Pancreas (tissue), 10 donors: ENCODE measurements around the gene ARTN. TPM values are rescaled to one million over a fixed set of nuclear protein-coding genes. Genes with fewer than 3 reads are reported as not detected.

Source experiments
- ATAC-seq, 4 donors: fragments of 200-7000 bp; cut with Tn5 transposase; one replicate each; pipeline versions ENCODE4 v1.8.0 to v1.9.1; 2020; ENCODE audit warnings: mild to moderate bottlenecking in 4 of 4, moderate library complexity in 4 of 4
- DNase-seq, 6 donors: peaks; one replicate each; pipeline ENCODE4 v3.0.0-alpha.2; 2020
- FAIRE-seq: peaks from 2 replicates; lab custom pipeline; 2012; peaks lifted over from hg19 to GRCh38; lab: Jason Lieb, UNC
- H3K27ac ChIP-seq, 4 donors: fragments of 200-600 bp; sonication (generic); 1 replicate in 3 of 4; 2 replicates in 1 of 4; pipeline versions ENCODE4 v1.5.0 to v1.8.0; 2020
- H3K27me3 ChIP-seq, 4 donors: fragments of 200-600 bp; one replicate each; pipeline ENCODE4 v1.8.0; 2021
- H3K36me3 ChIP-seq, 3 donors: fragments of 200-600 bp; sonication (generic) in 1 of 3; one replicate each; pipeline versions ENCODE4 v1.5.0 to v1.8.0; 2020 to 2021
- H3K4me1 ChIP-seq, 3 donors: fragments of 200-600 bp; one replicate each; pipeline ENCODE4 v1.8.0; 2021
- H3K4me3 ChIP-seq, 4 donors: fragments of 200-600 bp; sonication (generic) in 2 of 4; one replicate each; pipeline versions ENCODE4 v1.5.0 to v1.8.0; 2020 to 2021
- H3K9me3 ChIP-seq, 4 donors: fragments of 200-600 bp; one replicate each; pipeline ENCODE4 v1.8.0; 2021
- CTCF ChIP-seq, 4 donors: fragments of 200-600 bp; sonication (generic) in 3 of 4; IDR thresholded peaks; one replicate each; pipeline versions ENCODE4 v1.5.0 to v1.8.0; 2021; ENCODE audit warnings: antibody characterized with exemption in 4 of 4
- WGBS, 2 donors: extraction: QIAGEN DNeasy Blood & Tissue Kit; methylation state at CpG; one replicate each; pipeline ENCODE4 v1.1.7; 2013; 5-methylcytosine and 5-hydroxymethylcytosine counted together
- intact Hi-C, 3 donors: fragments of 100-400 bp; cut with DNase I; formaldehyde crosslinking; loops; one replicate each; pipeline versions ENCODE4 v1.11.1 to v1.14.2; 2022
- polyA plus RNA-seq, 2 donors: library from polyadenylated mRNA; stranded (reverse); fragments of 200-250 nt; gene quantifications; one replicate each; pipeline ENCODE4 v1.2.3, GENCODE V29; 2013
- total RNA-seq, 6 donors: library from RNA; stranded (reverse); fragmentation: NEBNext Ultra II Directional in 4 of 6; extraction: Animal tissue kit (Norgen Biotek cat#: 25700) in 4 of 6; gene quantifications; one replicate each; pipeline versions ENCODE4 v1.2.1 to v1.2.4, GENCODE V29; 2021 to 2023
- donor health status: healthy with polysubstance abuse.
- donor health status: DM: no; HTN: no; CAD: no; lungs with moderate emphysema.
- donor health status: DM: no; HTN: no; CAD: no.
- donor health status: control.
- donor health status: control.
- donor health status: Bipolar disorder and iron deficiency.
- donor health status: DM: yes; HTN: yes; CAD: no.
- donor health status: DM: no; HTN: no; CAD: no.
- donor health status: DM: no; HTN: no; CAD: no.
- donor health status: DM: yes; HTN: yes; CAD: no.

Gene ARTN
- total and polyA plus RNA-seq, 8 donors, result 0.87 to 3.2 (median 1.2) TPM

- Histone ChIP-seq H3K4me1 (no peaks in the 10 kb centered on the region), H3K4me3 (no peak overlapping the region), H3K27me3 (no peaks in the 10 kb centered on the region), H3K27ac (no peak overlapping the region), H3K36me3 (no peaks in the 10 kb centered on the region), H3K9me3 (no peaks in the 10 kb centered on the region)
- intact Hi-C loops, result no loop called here
- DNase-seq (no peak), ATAC-seq (no peak), FAIRE-seq (no peak)
- WGBS, 2 donors, result 86 to 89% methylated on average over 12 to 13 of the region's 13 CpGs
- no peak for TF ChIP-seq CTCF (IDR thresholded peaks at IDR 0.05)
Observed at GRCh38 chr1:43914576-43915525, 18.8 kb upstream of the ARTN start.

- no peak for ATAC-seq
Observed at GRCh38 chr1:43919906-43920305, 13.7 kb upstream of the ARTN start.

GRCh38 chr1:43921022-43921421 lies 12.6 kb upstream of the ARTN start:
- 91 to 96% methylated on average over 6 of the region's 6 CpGs for WGBS, 2 donors
- intact Hi-C loops, result no loop called here
- no peak for TF ChIP-seq CTCF (IDR thresholded peaks at IDR 0.05)
- FAIRE-seq (no peak), ATAC-seq (no peak), DNase-seq (no peak)
- no peaks in the 10 kb centered on the region for H3K4me1 ChIP-seq
- no peaks in the 10 kb centered on the region for H3K27me3 ChIP-seq
- no peak overlapping the region for H3K4me3 ChIP-seq
- H3K9me3 ChIP-seq, result no peaks in the 10 kb centered on the region
- H3K27ac ChIP-seq, result no peak overlapping the region
- no peaks in the 10 kb centered on the region for H3K36me3 ChIP-seq

More at GRCh38 chr1:43919906-43920305, 13.7 kb upstream of the ARTN start:
- Histone ChIP-seq H3K27ac (no peak overlapping the region), H3K4me1 (no peaks in the 10 kb centered on the region), H3K9me3 (no peaks in the 10 kb centered on the region), H3K27me3 (no peaks in the 10 kb centered on the region), H3K4me3 (no peak overlapping the region), H3K36me3 (no peaks in the 10 kb centered on the region)
- no peak for TF ChIP-seq CTCF (IDR thresholded peaks at IDR 0.05)
- DNase-seq (no peak), FAIRE-seq (no peak)
- intact Hi-C loops, result no loop called here
- WGBS, 2 donors, result 90 to 92% methylated on average over 7 of the region's 7 CpGs

GRCh38 chr1:43924516-43924915 lies 9.1 kb upstream of the ARTN start:
- Histone ChIP-seq H3K4me1 (no peaks in the 10 kb centered on the region), H3K27me3 (no peaks in the 10 kb centered on the region), H3K27ac (no peak overlapping the region), H3K4me3 (no peak overlapping the region), H3K9me3 (no peaks in the 10 kb centered on the region), H3K36me3 (no peaks in the 10 kb centered on the region)
- DNase-seq (no peak), FAIRE-seq (no peak), ATAC-seq (no peak)
- WGBS, 2 donors, result 85 to 99% methylated on average over 4 of the region's 4 CpGs
- intact Hi-C loops, result no loop called here
- TF ChIP-seq CTCF (IDR thresholded peaks at IDR 0.05), result no peak

- ATAC-seq (no peak), DNase-seq (no peak), FAIRE-seq (no peak)
- Histone ChIP-seq H3K36me3 (no peaks in the 10 kb centered on the region), H3K4me1 (no peaks in the 10 kb centered on the region), H3K27me3 (no peaks in the 10 kb centered on the region), H3K27ac (no peak overlapping the region), H3K4me3 (no peak overlapping the region), H3K9me3 (no peaks in the 10 kb centered on the region)
- no peak for TF ChIP-seq CTCF (IDR thresholded peaks at IDR 0.05)
- 93 to 96% methylated on average over 9 of the region's 9 CpGs for WGBS, 2 donors
- intact Hi-C loops, result no loop called here
Observed at GRCh38 chr1:43925846-43926245, 7.8 kb upstream of the ARTN start.
